ENCODE results near the gene NEK1.

Gene NEK1

DNA sequence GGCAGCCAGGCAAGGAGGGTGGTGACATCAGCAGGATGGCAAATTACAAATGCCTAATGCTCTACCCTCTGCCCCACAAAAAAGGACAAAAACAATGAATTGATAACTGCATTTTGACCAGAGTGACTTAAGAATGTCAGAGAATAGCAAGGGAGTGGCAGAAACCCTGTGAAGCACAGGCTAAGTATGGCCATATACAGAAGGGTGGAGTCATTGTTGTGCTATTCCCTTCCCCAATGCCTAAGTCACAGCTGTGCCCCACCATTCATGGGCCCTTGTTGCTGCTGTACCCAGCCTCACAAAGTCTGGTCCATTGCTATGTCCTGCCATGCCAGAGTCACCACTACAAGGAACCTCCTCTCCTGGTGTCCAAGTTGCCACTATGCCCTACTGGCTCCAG lies 123.1 kb downstream of the NEK1 start:
- TF ChIP-seq, protein P1, sequence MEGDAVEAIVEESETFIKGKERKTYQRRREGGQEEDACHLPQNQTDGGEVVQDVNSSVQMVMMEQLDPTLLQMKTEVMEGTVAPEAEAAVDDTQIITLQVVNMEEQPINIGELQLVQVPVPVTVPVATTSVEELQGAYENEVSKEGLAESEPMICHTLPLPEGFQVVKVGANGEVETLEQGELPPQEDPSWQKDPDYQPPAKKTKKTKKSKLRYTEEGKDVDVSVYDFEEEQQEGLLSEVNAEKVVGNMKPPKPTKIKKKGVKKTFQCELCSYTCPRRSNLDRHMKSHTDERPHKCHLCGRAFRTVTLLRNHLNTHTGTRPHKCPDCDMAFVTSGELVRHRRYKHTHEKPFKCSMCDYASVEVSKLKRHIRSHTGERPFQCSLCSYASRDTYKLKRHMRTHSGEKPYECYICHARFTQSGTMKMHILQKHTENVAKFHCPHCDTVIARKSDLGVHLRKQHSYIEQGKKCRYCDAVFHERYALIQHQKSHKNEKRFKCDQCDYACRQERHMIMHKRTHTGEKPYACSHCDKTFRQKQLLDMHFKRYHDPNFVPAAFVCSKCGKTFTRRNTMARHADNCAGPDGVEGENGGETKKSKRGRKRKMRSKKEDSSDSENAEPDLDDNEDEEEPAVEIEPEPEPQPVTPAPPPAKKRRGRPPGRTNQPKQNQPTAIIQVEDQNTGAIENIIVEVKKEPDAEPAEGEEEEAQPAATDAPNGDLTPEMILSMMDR (IDR thresholded peaks at IDR 0.05): no peak

DNA sequence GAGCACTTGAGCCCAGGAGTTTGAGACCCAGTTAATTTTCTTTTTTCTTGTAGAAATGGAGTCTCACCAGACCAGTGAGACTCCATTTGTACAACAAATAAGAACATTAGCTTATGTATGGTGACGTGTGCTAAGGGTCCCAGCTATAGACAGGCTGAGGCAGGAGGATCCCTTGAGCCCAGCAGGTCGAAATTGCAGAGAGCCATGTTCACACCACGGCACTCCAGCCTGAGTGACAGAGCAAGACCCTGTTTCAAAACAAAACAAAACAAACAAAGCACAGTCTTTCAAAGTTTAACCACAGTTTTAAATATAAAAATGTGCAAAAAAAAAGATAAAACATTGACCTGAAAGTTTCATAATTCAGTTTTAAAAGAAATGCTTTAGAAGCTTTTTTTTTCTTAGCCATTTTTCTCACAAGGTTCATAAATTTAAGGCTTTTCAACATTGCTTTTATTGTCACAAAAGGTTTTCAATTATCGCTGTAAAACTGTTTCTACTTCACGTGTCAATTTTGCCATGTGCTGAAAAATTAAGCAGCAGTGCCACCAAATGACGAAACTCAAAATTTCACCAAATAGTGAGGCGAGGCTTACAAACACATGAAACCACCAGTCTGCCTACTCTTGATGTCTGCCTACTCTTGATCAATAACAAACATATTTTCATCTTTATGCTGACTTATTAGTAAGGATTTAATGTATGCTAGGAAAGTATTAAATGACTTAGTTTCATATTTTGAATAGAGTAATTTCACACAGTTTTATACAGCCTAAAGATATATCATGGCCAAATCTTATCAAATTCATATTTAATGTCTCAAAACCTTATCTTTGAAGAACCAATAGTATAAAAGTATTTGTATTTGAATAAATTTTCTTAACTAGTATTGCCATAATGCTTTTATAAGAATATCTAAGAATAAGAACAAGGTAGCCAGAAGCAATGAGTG lies 126.3 kb downstream of the NEK1 start:
- TF ChIP-seq, protein P1 (IDR thresholded peaks at IDR 0.05): peak; percentile 58

DNA sequence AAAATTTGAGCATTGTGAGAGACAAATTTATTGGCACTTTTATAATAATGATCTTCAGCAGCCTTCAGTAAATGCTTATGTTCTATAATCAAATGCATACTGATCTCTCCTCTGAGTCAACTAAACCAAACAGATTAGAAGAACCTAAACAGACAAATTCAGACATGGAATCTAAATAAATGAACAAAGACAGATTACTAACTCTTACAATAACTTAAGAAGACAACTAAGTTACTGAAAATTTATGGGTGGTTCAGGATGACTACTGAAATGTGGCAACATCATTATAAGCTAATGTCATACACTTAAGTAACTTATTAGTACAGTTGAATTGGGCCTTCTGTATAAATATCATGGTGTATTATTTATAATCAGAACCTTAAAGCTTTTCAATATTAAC lies 127.3 kb downstream of the NEK1 start:
- TF ChIP-seq, protein P1 (IDR thresholded peaks at IDR 0.05): no peak

DNA sequence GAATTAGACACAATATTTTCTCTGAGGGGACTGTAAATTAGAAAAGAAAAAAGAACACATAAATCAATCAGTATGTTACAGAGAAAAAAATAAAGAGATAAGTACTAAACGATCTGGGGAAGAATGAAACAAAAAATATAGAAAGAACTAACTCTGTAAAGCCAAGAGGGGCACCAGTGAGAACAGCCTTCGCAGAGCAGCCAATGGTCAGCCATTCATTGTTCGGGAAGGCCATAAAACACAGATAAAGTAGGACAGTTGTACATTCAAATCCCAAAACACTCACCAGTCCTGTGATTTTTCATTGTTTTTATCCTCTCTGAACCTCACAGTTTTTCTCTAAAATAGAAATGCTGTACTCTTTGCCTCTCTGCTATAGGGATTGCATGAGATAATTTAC lies 127.9 kb downstream of the NEK1 start:
- TF ChIP-seq, protein P1 (IDR thresholded peaks at IDR 0.05): no peak

DNA sequence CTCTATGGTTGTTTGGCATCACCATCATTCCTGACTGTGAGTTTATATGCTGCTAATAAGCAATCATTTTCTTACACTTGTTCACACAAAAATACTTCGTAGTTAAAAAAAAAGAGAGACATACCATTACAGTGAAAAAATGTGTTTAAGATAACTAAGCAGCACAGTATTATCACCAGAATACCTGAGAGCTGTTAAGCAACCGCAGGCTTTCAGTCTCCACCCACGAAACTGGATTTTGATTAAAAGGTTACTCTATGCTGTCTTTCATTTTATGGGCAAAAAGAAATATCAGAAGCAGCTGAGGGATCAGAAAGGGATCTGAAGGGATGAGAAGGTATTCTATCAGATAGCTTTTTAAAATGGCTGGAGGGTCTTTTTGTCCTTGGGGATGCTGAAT lies 148.3 kb downstream of the NEK1 start:
- TF ChIP-seq, protein P1 (IDR thresholded peaks at IDR 0.05): no peak

DNA sequence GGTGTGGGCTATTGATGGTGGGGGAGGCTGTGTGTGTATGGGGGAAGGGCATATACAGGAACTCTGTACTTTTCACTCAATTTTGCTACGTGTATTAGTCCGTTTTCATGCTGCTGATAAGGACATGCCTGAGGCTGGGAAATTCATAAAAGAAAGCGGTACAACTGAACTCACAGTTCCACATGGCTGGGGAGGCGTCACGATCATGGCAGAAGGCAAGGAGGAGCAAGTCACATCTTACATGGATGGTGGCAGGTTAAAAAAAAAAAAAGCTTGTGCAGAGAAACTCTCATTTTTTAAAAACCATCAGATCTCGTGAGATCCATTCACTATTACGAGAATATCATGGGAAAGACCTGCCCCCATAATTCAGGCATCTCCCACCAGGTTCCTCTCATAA lies 152.3 kb downstream of the NEK1 start:
- TF ChIP-seq, protein P1 (IDR thresholded peaks at IDR 0.05): no peak

DNA sequence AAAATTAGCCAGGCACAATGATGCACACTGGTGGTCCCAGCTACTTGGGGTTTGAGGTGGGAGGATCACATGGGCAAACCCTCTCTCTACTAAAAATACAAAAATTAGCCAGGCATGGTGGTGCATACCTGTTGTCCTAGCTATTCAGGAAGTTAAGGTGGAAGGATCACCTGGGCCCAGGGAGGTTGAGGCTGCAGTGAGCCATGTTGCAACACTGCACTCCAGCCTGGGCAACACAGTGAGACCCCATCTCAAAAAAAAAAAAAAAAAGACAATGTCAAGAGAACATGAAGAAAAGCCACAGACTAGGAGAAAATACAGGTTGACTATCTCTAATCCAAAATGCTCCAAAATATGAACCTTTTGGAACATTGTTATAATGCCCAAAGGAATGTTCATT lies 153.8 kb downstream of the NEK1 start:
- TF ChIP-seq, protein P1 (IDR thresholded peaks at IDR 0.05): no peak

All from LNCAP (cell line).